MM.1S (cell line): ENCODE results near the gene TFF2.

ENCODE experiments used
- DNase-seq: peaks from one replicate; pipeline ENCODE4 v3.0.0-alpha.2; 2015
- H2AFZ ChIP-seq: fragments of 300-600 bp; sonication (generic); 2 replicates; pipeline ENCODE4 v1.6.0; 2016; ENCODE audit warnings: antibody characterized with exemption, low read length
- H3F3A ChIP-seq: fragments of 300-600 bp; sonication (generic); 2 replicates; pipeline ENCODE4 v1.6.1; 2016; ENCODE audit warnings: mild to moderate bottlenecking, antibody characterized with exemption, low read length, moderate library complexity, mixed read lengths; ENCODE audit not compliant: insufficient read depth
- H3K27ac ChIP-seq: fragments of 300-600 bp; sonication (generic); 2 replicates; pipeline ENCODE4 v1.5.1; 2016; ENCODE audit warnings: mild to moderate bottlenecking, low read length
- H3K27me3 ChIP-seq: fragments of 300-600 bp; sonication (generic); replicated peaks from 2 replicates; pipeline ENCODE4 v1.6.0; 2016; ENCODE audit warnings: low read length; ENCODE audit not compliant: insufficient read depth
- H3K36me3 ChIP-seq: fragments of 300-600 bp; sonication (generic); replicated peaks from 2 replicates; pipeline ENCODE4 v1.6.1; 2016; ENCODE audit warnings: mild to moderate bottlenecking, low read length, mixed read lengths; ENCODE audit not compliant: insufficient read depth
- H3K4me1 ChIP-seq: fragments of 300-600 bp; sonication (generic); 2 replicates; pipeline ENCODE4 v1.6.1; 2016; ENCODE audit warnings: low read length, mixed read lengths
- H3K4me2 ChIP-seq: fragments of 300-600 bp; sonication (generic); 2 replicates; pipeline ENCODE4 v1.6.0; 2016; ENCODE audit warnings: low read depth, low read length
- H3K4me3 ChIP-seq: fragments of 300-600 bp; sonication (generic); 2 replicates; pipeline ENCODE4 v1.5.1; 2016; ENCODE audit warnings: low read length, mixed read lengths
- H3K79me2 ChIP-seq: fragments of 300-600 bp; sonication (generic); 2 replicates; pipeline ENCODE4 v1.6.1; 2016; ENCODE audit warnings: mixed run types, low read length, mixed read lengths
- H3K9ac ChIP-seq: fragments of 300-600 bp; sonication (generic); 2 replicates; pipeline ENCODE4 v1.6.1; 2016; ENCODE audit warnings: low read length, mixed read lengths
- H3K9me2 ChIP-seq: fragments of 300-600 bp; sonication (generic); replicated peaks from 2 replicates; pipeline ENCODE4 v1.6.1; 2016; ENCODE audit warnings: mild to moderate bottlenecking, low read length, mixed read lengths; ENCODE audit not compliant: insufficient read depth
- H3K9me3 ChIP-seq: fragments of 300-600 bp; sonication (generic); replicated peaks from 2 replicates; pipeline ENCODE4 v1.6.1; 2016; ENCODE audit warnings: mild to moderate bottlenecking, low read length, mixed read lengths; ENCODE audit not compliant: insufficient read depth
- H4K20me1 ChIP-seq: fragments of 300-600 bp; sonication (generic); 2 replicates; pipeline ENCODE4 v1.6.1; 2016; ENCODE audit warnings: mild to moderate bottlenecking, low read length, moderate library complexity, mixed read lengths; ENCODE audit not compliant: insufficient read depth
- CTCF ChIP-seq: fragments of 300-600 bp; sonication (generic); IDR thresholded peaks from 2 replicates; pipeline ENCODE4 v1.5.1; 2016; ENCODE audit warnings: antibody characterized with exemption, low read length, mixed read lengths
- EZH2 ChIP-seq: fragments of 300-600 bp; sonication (generic); optimal IDR thresholded peaks from 2 replicates; pipeline ENCODE3; 2017; ENCODE audit warnings: low read depth, mild to moderate bottlenecking, antibody characterized with exemption, low read length, mixed read lengths
- EZH2phosphoT487 ChIP-seq: fragments of 300-600 bp; sonication (generic); IDR thresholded peaks from 2 replicates; pipeline ENCODE4 v1.6.1; 2018; ENCODE audit warnings: antibody characterized with exemption, low read length

Gene TFF2

GRCh38 chr21:42314616-42315295 lies 36.0 kb downstream of the TFF2 start:
- Histone ChIP-seq H3K79me2 (no peaks in the 10 kb centered on the region), H3K4me3 (no peak overlapping the region), H3K9me3 (no peaks in the 10 kb centered on the region), H3K9me2 (no peaks in the 10 kb centered on the region), H4K20me1 (no peaks in the 10 kb centered on the region), H3K9ac (no peak overlapping the region), H3K27me3 (peaks cover 99% of the 10 kb centered on the region), H3F3A (no peaks in the 10 kb centered on the region), H3K4me1 (no peaks in the 10 kb centered on the region), H3K4me2 (no peak overlapping the region), H3K36me3 (no peaks in the 10 kb centered on the region), H3K27ac (no peak overlapping the region), H2AFZ (no peak overlapping the region)
- no peak for TF ChIP-seq EZH2
- no peak for TF ChIP-seq CTCF
- TF ChIP-seq EZH2phosphoT487 = no peak
- DNase-seq = no peak

- H2AFZ ChIP-seq = no peak overlapping the region
- H4K20me1 ChIP-seq = no peaks in the 10 kb centered on the region
- no peak for TF ChIP-seq CTCF
- no peak for TF ChIP-seq EZH2
- no peak for TF ChIP-seq EZH2phosphoT487
- H3K4me3 ChIP-seq = no peak overlapping the region
- H3K9me2 ChIP-seq = no peaks in the 10 kb centered on the region
- H3F3A ChIP-seq = no peaks in the 10 kb centered on the region
- no peak overlapping the region for H3K27ac ChIP-seq
- H3K27me3 ChIP-seq = peaks cover 98% of the 10 kb centered on the region
- H3K36me3 ChIP-seq = no peaks in the 10 kb centered on the region
- no peaks in the 10 kb centered on the region for H3K9me3 ChIP-seq
- no peaks in the 10 kb centered on the region for H3K79me2 ChIP-seq
- DNase-seq = peak; percentile 46
- H3K4me2 ChIP-seq = no peak overlapping the region
- no peaks in the 10 kb centered on the region; the same call in 1 of the 2 replicates for H3K4me1 ChIP-seq
- H3K9ac ChIP-seq = no peak overlapping the region
Observed at GRCh38 chr21:42313501-42313969, 37.3 kb downstream of the TFF2 start.

GRCh38 chr21:42312626-42313104 lies 38.1 kb downstream of the TFF2 start:
- H3K9me2 ChIP-seq = no peaks in the 10 kb centered on the region
- no peak overlapping the region for H3K4me3 ChIP-seq
- peaks cover 98% of the 10 kb centered on the region for H3K27me3 ChIP-seq
- no peak for DNase-seq
- H3K9ac ChIP-seq = no peak overlapping the region
- no peaks in the 10 kb centered on the region for H3K36me3 ChIP-seq
- no peaks in the 10 kb centered on the region for H3F3A ChIP-seq
- no peaks in the 10 kb centered on the region; the same call in 1 of the 2 replicates for H3K4me1 ChIP-seq
- H3K4me2 ChIP-seq = no peak overlapping the region
- H3K27ac ChIP-seq = no peak overlapping the region
- no peak overlapping the region for H2AFZ ChIP-seq
- H4K20me1 ChIP-seq = no peaks in the 10 kb centered on the region
- no peak for TF ChIP-seq EZH2phosphoT487
- no peak for TF ChIP-seq EZH2
- TF ChIP-seq CTCF = no peak
- H3K79me2 ChIP-seq = no peaks in the 10 kb centered on the region
- H3K9me3 ChIP-seq = no peaks in the 10 kb centered on the region
